Activated CD8-positive, alpha-beta T cell treated with anti-CD3 and anti-CD28 coated beads, Interleukin-2, amount 10 ng/mL, durations not matched to agents 7 days and 5 days (primary cell): ENCODE results near the gene ANAPC10. TPM values are rescaled to one million over a fixed set of nuclear protein-coding genes. Genes with fewer than 3 reads are reported as not detected.

Source experiments
- ATAC-seq: fragments of 150-1000 bp; cut with Tn5 transposase; one replicate; pipeline ENCODE4 v1.10.0; 2021; ENCODE audit warnings: moderate library complexity
- CTCF ChIA-PET: fragments of 350-600 bp; sonication (Branson Sonifier 250); formaldehyde crosslinking; loops from one replicate; lab custom pipeline; 2021; ENCODE audit warnings: antibody characterized with exemption; lab: Charles Lee
- POLR2A ChIA-PET: fragments of 350-600 bp; sonication (Branson Sonifier 250); formaldehyde crosslinking; loops from one replicate; lab custom pipeline; 2021; ENCODE audit warnings: antibody characterized with exemption; lab: Charles Lee
- DNase-seq: peaks from one replicate; pipeline ENCODE4 v3.0.0-alpha.2; 2020
- H3K27ac Mint-ChIP-seq: one replicate; pipeline ENCODE4 v1.8.0; 2021; ENCODE audit warnings: mild to moderate bottlenecking, mixed read lengths
- H3K27me3 Mint-ChIP-seq: one replicate; pipeline ENCODE4 v1.8.0; 2021; ENCODE audit warnings: low read depth, mixed read lengths
- H3K36me3 Mint-ChIP-seq: one replicate; pipeline ENCODE4 v1.8.0; 2021; ENCODE audit warnings: low read depth, mixed read lengths
- H3K4me1 Mint-ChIP-seq: one replicate; pipeline ENCODE4 v1.8.0; 2021; ENCODE audit warnings: low read depth, mixed read lengths
- H3K4me3 Mint-ChIP-seq: one replicate; pipeline ENCODE4 v1.8.0; 2021; ENCODE audit warnings: mild to moderate bottlenecking, mixed read lengths
- H3K9me3 Mint-ChIP-seq: one replicate; pipeline ENCODE4 v1.8.0; 2022; ENCODE audit warnings: mixed read lengths; ENCODE audit not compliant: insufficient read depth
- total RNA-seq, 2 experiments: library from RNA; stranded (reverse); gene quantifications; one replicate each; pipeline ENCODE4 v1.2.3, GENCODE V29; 2021

The ANAPC10 gene
- total RNA-seq, 2 experiments from 2014 or later, result 24.5 to 26.0 TPM

- CTCF ChIA-PET, result interaction anchor here (0.6 kb wide), 1 partner anchor 110 kb away, joined by 3 read pairs; no protein-coding TSS in a partner anchor
- no peak for ATAC-seq
- H3K9me3 Mint-ChIP-seq, result no peaks in the 10 kb centered on the region
- no peak overlapping the region for H3K4me3 Mint-ChIP-seq
- peaks cover 9% of the 10 kb centered on the region for H3K36me3 Mint-ChIP-seq
- no peak overlapping the region for H3K27ac Mint-ChIP-seq
- H3K27me3 Mint-ChIP-seq, result no peaks in the 10 kb centered on the region
- POLR2A ChIA-PET, result no interaction called here
- DNase-seq, result no peak
- H3K4me1 Mint-ChIP-seq, result peaks cover 9% of the 10 kb centered on the region
Observed at GRCh38 chr4:145069361-145069760, 28.6 kb downstream of the ANAPC10 start.

- Mint-ChIP-seq H3K36me3 (peaks cover 16% of the 10 kb centered on the region), H3K27ac (no peak overlapping the region), H3K4me3 (no peak overlapping the region), H3K27me3 (no peaks in the 10 kb centered on the region), H3K4me1 (peaks cover 9% of the 10 kb centered on the region), H3K9me3 (no peaks in the 10 kb centered on the region)
- DNase-seq (no peak), ATAC-seq (no peak)
- CTCF ChIA-PET, result interaction anchor here (1.2 kb wide), 1 partner anchor 18 kb away, joined by 3 read pairs; no protein-coding TSS in a partner anchor
- POLR2A ChIA-PET, result no interaction called here
Observed at GRCh38 chr4:145066063-145066501, 31.9 kb downstream of the ANAPC10 start.

- CTCF ChIA-PET, result interaction anchor here (0.7 to 2.8 kb wide), 13 partner anchors 9 to 890 kb away, joined by 3 to 7 read pairs (median 4); no protein-coding TSS in a partner anchor
- Mint-ChIP-seq H3K27me3 (no peaks in the 10 kb centered on the region), H3K27ac (no peak overlapping the region), H3K36me3 (peaks cover 9% of the 10 kb centered on the region), H3K4me3 (no peak overlapping the region), H3K9me3 (no peaks in the 10 kb centered on the region), H3K4me1 (peaks cover 24% of the 10 kb centered on the region)
- ATAC-seq (no peak), DNase-seq (no peak)
- POLR2A ChIA-PET, result no interaction called here
Observed at GRCh38 chr4:145061318-145061920, 36.6 kb downstream of the ANAPC10 start.

GRCh38 chr4:145058256-145058655 lies 39.7 kb downstream of the ANAPC10 start:
- Mint-ChIP-seq H3K4me3 (no peak overlapping the region), H3K27me3 (no peaks in the 10 kb centered on the region), H3K9me3 (no peaks in the 10 kb centered on the region), H3K4me1 (peaks cover 33% of the 10 kb centered on the region), H3K27ac (no peak overlapping the region), H3K36me3 (peaks cover 9% of the 10 kb centered on the region)
- CTCF ChIA-PET, result interaction anchor here (0.7 to 1.6 kb wide), 2 partner anchors 10 to 23 kb away, joined by 3 read pairs; no protein-coding TSS in a partner anchor
- POLR2A ChIA-PET, result no interaction called here
- no peak for ATAC-seq
- no peak for DNase-seq

- no peaks in the 10 kb centered on the region for H3K9me3 Mint-ChIP-seq
- peak overlapping the region; percentile 16 for H3K27ac Mint-ChIP-seq
- DNase-seq (no peak), ATAC-seq (no peak)
- H3K27me3 Mint-ChIP-seq, result no peaks in the 10 kb centered on the region
- peaks cover 33% of the 10 kb centered on the region for H3K4me1 Mint-ChIP-seq
- ChIA-PET POLR2A (no interaction called here), CTCF (interaction anchor here (1.6 kb wide), 1 partner anchor 52 kb away, joined by 3 read pairs; no protein-coding TSS in a partner anchor)
- no peak overlapping the region for H3K4me3 Mint-ChIP-seq
- H3K36me3 Mint-ChIP-seq, result peaks cover 6% of the 10 kb centered on the region
Observed at GRCh38 chr4:145056325-145057130, 41.5 kb downstream of the ANAPC10 start.

GRCh38 chr4:145055533-145056257 lies 42.3 kb downstream of the ANAPC10 start:
- DNase-seq (no peak), ATAC-seq (no peak)
- Mint-ChIP-seq H3K36me3 (peaks cover 10% of the 10 kb centered on the region), H3K27me3 (no peaks in the 10 kb centered on the region), H3K9me3 (no peaks in the 10 kb centered on the region), H3K4me3 (no peak overlapping the region), H3K27ac (no peak overlapping the region), H3K4me1 (peaks cover 33% of the 10 kb centered on the region)
- CTCF ChIA-PET, result interaction anchor here (1.6 kb wide), 1 partner anchor 51 kb away, joined by 3 read pairs; no protein-coding TSS in a partner anchor
- POLR2A ChIA-PET, result no interaction called here

GRCh38 chr4:145049241-145049640 lies 48.8 kb downstream of the ANAPC10 start:
- no peak for ATAC-seq
- Mint-ChIP-seq H3K9me3 (no peaks in the 10 kb centered on the region), H3K27ac (no peak overlapping the region)

GRCh38 chr4:145048817-145049216 lies 49.2 kb downstream of the ANAPC10 start:
- H3K4me3 Mint-ChIP-seq, result no peak overlapping the region
- H3K36me3 Mint-ChIP-seq, result peaks cover 10% of the 10 kb centered on the region
- ATAC-seq (no peak), DNase-seq (no peak)
- no peaks in the 10 kb centered on the region for H3K27me3 Mint-ChIP-seq
- ChIA-PET CTCF (interaction anchor here (2.4 kb wide), 1 partner anchor 12 kb away, joined by 7 read pairs; no protein-coding TSS in a partner anchor), POLR2A (no interaction called here)
- peaks cover 3% of the 10 kb centered on the region for H3K4me1 Mint-ChIP-seq
- H3K27ac Mint-ChIP-seq, result no peak overlapping the region
- no peaks in the 10 kb centered on the region for H3K9me3 Mint-ChIP-seq

More at GRCh38 chr4:145049241-145049640, 48.8 kb downstream of the ANAPC10 start:
- H3K36me3 Mint-ChIP-seq, result peaks cover 10% of the 10 kb centered on the region
- peaks cover 3% of the 10 kb centered on the region for H3K4me1 Mint-ChIP-seq
- H3K27me3 Mint-ChIP-seq, result no peaks in the 10 kb centered on the region
- no peak for DNase-seq
- no peak overlapping the region for H3K4me3 Mint-ChIP-seq
- ChIA-PET CTCF (interaction anchor here (2.4 kb wide), 1 partner anchor 11 kb away, joined by 7 read pairs; no protein-coding TSS in a partner anchor), POLR2A (no interaction called here)

GRCh38 chr4:145047151-145047550 lies 50.8 kb downstream of the ANAPC10 start:
- Mint-ChIP-seq H3K9me3 (no peaks in the 10 kb centered on the region), H3K27me3 (no peaks in the 10 kb centered on the region), H3K4me1 (peaks cover 3% of the 10 kb centered on the region), H3K27ac (no peak overlapping the region), H3K4me3 (no peak overlapping the region), H3K36me3 (peaks cover 10% of the 10 kb centered on the region)
- DNase-seq (no peak), ATAC-seq (no peak)
- POLR2A ChIA-PET, result no interaction called here
- CTCF ChIA-PET, result no interaction called here

- no peak overlapping the region for H3K27ac Mint-ChIP-seq
- peaks cover 5% of the 10 kb centered on the region for H3K36me3 Mint-ChIP-seq
- ChIA-PET CTCF (no interaction called here), POLR2A (no interaction called here)
- peaks cover 3% of the 10 kb centered on the region for H3K4me1 Mint-ChIP-seq
- no peak overlapping the region for H3K4me3 Mint-ChIP-seq
- H3K27me3 Mint-ChIP-seq, result no peaks in the 10 kb centered on the region
- no peak for DNase-seq
- no peak for ATAC-seq
- no peaks in the 10 kb centered on the region for H3K9me3 Mint-ChIP-seq
Observed at GRCh38 chr4:145045180-145045579, 52.8 kb downstream of the ANAPC10 start.

- POLR2A ChIA-PET, result no interaction called here
- Mint-ChIP-seq H3K4me3 (no peak overlapping the region), H3K4me1 (peaks cover 3% of the 10 kb centered on the region), H3K27ac (no peak overlapping the region), H3K9me3 (no peaks in the 10 kb centered on the region), H3K36me3 (peaks cover 5% of the 10 kb centered on the region), H3K27me3 (no peaks in the 10 kb centered on the region)
- CTCF ChIA-PET, result no interaction called here
- ATAC-seq, result no peak
- DNase-seq, result no peak
Observed at GRCh38 chr4:145044341-145044740, 53.7 kb downstream of the ANAPC10 start.
